ENCODE data around the gene GNPTAB. TPM values are rescaled to one million over a fixed set of nuclear protein-coding genes. Genes with fewer than 3 reads are reported as not detected.
"Not testable (repeated sequence)": the region's sequence is repeated elsewhere in the genome, so short reads cannot be mapped to it uniquely, and the experiment has no call there.

GNPTAB gene
- total RNA-seq = 23.5 and 25.0 TPM in 2 replicates

DNA sequence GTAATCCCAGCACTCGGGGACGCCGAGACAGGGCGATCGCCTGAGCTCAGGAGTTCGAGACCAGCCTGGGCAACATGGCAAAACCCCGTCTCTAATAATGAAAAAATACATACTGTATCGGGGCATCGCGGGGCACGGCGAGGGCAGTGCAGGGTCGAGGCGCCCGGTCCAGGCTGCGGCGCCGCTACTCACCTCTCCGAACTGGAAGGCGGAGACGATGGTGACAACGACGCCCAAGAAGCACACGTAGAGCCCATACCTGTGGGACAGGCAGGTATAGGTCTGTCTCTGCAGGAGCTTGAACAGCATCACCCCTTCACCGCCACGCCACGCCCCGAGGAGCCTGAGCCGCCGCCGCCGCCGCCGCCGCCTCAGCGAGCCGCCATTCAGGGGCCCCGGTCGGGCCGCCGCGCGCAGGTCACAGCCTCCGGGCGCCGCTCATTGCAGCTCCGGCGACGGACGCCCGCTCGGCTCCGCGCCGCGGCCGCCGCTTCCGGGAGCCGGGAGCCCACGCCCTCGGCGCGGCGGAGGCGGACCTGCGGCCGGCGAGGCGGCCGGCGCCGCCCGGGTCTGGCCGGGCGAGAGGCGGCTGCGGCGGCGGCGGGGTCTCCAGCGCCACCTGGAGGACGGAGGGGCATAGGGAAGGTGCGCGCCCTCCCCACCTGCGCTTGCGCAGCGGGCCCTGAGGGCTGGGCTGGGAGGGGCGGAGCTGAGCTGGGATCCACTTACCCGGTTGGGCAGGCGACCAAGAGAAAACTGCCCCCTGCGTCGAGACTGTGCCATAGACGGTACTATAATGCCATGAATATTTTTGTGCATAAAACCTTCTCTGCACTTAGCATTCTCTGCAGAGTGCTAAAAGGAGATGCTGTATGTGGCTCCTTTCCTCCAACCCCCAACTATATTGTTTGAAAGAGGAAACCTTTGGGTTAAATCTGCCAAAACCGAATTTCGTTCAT is at the start of gene GNPTAB:
GNPTAB (minus strand) TSS at position 593 of the 959 bp plus-strand sequence; CDS start at position 309, 284 bp downstream.
- peak; percentile 96 to 97 for DNase-seq (ENCODE audit: low read depth in 2 of 2)

DNA sequence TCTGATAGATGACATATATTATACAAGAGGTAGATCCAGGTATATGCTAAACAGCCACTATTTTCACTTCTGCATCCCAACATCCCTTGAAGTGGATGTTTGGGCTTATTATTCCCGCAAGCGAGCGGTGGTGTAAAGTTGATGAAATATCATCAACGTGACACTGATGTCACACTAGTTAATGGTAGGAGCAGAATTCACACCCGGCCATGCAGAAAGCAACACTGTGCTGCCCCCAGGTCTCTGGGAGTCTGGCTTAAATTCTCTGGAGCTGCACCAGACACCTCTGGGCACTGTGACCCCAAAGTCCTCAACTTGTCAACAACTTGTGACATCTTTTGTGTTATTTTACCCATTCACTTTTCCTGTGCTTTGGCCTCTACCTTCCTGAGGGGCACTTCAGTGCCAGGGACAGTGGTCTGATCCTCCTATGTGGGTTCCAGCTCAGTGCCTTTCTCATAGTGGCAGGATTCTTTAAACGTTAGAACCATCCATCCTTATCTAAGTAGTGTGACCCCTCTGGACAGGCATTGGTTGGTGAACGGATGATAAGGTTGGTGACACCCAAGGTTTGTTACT is 47.6 kb upstream of the GNPTAB start:
- peak; percentile 38 to 49 for DNase-seq (ENCODE audit: low read depth in 2 of 2)

DNA sequence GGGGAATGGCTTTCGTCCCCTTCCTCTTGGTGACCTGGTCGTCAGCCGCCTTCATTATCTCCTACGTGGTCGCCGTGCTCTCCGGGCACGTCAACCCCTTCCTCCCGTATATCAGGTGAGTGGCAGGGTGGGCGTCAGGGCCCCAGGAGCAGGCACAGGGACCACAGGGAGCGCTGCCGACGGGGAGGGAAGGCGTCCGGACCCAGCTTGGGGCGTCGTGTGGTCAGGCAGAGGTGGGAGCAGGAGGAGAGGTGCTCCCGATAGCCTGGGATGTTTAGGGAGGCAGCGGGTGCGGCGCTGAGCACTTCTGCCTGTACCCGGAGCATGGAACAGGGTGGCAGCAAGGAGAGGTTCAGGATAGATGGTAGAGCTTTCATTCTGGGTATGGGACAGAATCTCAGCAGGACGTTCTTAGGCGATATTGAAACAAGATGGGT is 47.1 kb upstream of the GNPTAB start:
- peak in 1 of 2 donors; percentile 48 for DNase-seq (ENCODE audit: low read depth in 2 of 2)

DNA sequence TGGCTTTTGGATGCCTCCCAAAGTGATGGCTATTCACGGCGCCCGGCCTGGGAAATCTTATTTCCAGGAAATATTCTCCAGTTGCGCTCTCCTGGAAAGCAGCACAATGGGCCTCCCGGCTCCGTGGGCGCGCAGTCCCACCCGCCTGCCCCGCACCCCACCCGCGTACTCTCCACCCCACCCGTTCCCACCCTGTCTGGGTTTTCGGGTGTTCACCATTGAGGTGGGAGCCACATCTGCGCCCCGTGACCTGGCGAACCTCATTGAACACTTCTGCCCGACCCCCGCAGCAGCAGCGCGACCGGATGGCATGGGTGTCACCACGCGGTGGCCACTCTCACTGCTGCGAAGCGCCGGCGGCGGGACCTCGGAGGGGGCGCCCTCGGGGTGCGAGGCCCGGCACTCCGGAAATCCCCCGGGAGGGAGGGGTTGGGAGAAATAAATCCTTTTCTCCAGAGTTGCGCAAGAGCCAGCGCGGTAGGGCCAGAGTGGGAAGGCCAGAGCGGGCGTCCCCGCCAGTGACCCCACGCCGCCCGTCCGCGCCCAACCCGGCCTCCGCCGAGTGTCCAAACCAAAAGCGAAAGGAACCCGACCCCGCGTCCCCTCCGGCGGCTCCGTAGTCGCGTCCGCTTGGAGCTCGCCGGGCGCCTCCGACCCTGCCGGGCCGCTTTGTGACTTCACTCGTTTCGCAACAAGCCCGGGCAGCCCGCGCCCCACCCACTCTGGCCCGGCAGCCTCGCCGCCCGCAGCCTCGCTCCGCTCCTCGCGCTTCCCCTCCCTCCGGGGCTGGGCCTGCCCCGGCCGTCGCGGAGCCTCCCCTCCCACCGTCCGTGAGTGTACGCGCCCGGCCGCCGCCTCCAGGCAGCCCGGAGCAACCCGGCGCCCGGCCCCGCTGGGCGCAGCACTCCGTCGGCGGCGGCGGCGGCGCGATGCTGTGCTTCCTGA is 46.4 kb upstream of the GNPTAB start, which contains the start of gene DRAM1:
DRAM1 (plus strand) TSS at position 720 of the 945 bp plus-strand sequence; CDS start at position 930, 210 bp downstream.
- DNase-seq (ENCODE audit: low read depth in 2 of 2) = peak; percentile 93 to 94

DNA sequence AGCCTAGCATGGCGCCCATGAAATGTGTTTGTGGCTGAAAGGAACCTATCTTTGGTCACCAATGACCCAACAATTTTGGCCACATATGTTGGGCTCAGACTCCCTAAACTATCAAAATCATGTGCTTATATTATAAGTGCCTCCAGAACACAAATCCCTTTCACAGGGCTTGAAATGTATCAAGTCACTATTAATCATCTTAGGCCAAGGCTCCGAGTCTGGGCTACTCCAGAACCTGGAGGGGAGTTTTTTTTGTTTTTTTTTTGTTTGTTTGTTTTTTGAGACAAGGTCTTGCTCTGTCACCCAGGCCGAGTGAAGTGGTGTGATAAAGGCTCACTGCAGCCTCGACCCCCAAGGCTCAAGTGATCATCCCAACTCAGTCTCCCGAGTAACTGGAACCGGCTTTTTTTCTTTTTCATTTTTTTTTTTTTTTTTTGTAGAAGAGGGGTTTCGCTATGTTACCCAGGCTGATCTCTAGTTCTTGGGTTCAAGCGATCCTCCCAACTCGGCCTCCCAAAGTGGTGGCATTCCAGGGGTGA is 45.6 kb upstream of the GNPTAB start:
- DNase-seq (ENCODE audit: low read depth in 2 of 2) = peak in 1 of 2 donors; percentile 37

DNA sequence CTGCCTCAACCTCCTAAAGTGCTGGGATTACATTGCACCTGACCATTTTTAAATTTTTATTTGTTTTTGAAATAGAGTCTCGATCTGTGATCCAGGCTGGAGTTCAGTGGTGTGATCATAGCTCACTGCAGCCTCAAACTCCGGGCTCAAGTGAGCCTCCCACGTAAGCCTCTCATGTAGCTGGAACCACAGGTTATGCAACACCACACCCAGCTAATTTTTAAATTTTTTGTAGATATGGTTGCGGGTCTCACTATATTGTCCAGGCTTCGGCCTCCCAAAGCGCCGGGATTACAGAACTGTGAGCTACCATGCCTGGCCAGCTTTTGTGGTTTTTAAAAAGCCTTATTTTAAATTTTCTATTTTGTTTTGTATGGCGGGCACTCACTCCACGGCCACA is 44.4 kb upstream of the GNPTAB start:
- DNase-seq (ENCODE audit: low read depth in 2 of 2) = no peak

DNA sequence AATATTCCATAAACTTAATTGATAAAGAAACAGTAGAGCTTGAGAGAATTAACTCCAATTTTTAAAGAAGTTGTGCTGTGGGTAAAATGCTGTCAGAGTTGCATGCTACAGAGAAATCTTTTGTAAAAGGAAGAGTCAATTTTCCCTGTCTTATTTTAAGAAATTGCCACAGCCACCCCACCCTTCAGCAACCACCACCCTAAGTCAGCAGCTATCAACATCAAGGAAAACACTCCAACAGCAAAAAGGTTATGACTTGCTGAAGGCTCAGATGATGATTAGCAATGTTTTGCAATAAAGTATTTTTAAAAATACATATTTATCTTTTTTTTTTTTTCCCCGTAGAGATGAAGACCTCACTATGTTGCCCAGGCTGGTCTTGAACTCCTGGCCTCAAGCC is 40.2 kb upstream of the GNPTAB start:
- no peak for DNase-seq (ENCODE audit: low read depth in 2 of 2)

DNA sequence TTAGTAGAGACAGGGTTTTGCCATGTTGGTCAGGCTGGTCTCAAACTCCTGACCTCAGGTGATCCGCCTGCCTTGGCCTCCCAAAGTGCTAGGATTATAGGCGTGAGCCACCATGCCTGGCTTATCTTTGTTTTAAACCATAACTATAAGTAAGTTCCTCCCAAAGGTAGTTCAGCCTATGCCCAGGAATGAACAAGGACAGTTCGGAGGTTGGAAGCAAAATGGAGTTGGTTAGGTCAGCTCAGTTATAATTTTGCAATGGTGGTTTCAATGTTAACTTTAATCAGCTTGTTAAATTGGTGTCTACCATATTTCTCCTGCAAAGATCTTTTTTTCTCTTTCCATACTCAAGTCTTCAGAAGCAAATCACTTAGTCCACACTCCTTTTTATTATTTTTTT is 36.9 kb upstream of the GNPTAB start:
- not testable (repeated sequence) for DNase-seq (ENCODE audit: low read depth in 2 of 2)

DNA sequence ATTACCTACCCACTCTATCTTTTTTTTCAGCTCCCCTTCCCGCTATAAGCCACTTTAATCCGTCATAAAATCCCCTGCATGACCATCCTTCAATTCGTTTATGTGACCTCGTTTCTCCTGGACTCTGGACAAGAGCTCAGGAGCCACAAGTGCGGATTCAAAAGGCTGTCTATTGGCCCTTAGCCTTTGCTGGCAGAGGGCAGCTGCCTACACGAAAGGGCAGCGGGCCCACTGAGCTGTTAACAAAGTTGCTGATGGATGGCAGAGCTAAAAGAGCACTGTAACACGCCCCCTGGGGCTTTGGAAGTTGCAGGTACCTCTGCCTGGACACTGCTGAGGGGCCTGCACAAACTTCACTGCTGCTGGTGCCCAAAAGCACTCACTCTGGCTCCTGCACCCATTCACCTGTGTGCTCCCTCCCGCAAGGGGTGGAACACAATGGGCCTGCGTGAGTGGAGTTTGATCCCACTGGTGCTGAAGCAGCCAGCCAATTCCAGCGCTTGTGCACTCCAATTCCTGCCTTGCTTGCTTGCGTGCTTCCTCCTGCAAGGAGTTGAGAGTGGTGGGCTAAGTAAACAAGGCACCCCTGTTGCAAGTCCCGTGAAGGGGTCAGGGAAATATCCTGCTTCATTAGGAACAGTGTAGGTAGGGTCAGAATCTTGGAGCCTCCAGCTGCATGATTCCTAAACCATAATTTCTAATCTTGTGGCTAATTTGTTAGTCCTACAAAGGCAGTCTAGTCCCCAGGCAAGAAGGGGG is 36.0 kb upstream of the GNPTAB start:
- no peak for DNase-seq (ENCODE audit: low read depth in 2 of 2)

DNA sequence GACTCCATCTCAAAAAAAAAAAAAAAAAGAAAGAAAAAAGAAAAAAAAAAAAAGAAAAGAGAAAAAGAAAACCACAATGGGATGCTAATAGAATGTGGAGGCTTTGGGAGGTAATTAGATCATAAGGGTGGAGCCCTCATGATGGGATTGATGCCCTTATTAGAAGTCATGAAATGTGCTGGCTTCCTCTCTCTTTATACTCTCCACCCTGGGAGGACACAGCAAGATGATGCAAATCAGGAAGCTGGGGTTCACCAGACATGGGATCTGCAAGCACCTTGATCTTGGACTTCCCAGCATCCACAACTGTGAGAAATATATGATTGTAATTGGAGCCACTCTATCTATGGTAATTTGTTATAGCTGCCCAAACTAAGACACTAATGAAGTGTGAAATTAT is 33.2 kb upstream of the GNPTAB start:
- peak in 1 of 2 donors; percentile 14 for DNase-seq (ENCODE audit: low read depth in 2 of 2)

DNA sequence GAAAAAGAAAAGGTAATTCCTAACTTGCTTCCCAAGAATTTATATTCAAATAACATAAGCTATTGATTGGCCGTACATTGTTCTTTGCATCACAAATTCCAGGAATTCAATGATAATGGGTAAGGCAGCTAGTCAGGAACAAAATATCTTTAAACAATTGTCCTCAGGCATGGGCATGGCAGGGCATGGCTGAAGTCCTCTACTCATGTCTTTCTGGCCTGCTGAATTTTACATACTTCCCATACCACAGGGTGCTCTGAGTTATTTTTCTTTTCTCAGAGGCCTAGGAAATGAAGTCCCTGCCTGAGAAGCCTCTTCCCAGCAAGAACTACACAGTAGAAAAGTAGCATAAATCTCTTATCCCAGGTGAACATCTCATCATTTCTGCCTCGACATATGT is 31.5 kb upstream of the GNPTAB start:
- no peak for DNase-seq (ENCODE audit: low read depth in 2 of 2)

DNA sequence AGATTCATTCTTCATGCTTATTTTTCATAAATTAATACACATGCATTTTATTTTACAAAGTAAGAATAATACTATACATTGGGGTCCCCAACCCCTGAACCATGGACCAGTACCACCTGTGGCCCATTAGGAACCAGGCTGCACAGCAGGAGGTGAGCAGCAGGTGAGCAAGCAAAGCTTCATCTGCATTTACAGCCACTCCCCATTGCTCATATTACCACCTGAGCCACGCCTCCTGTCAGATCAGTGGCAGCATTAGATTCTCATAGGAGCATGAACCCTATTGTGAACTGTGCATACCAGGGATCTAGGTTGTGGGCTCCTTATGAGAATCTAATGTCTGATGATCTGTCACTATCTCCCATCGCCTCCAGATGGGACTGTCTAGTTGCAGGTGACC is 30.9 kb upstream of the GNPTAB start:
- DNase-seq (ENCODE audit: low read depth in 2 of 2) = not testable (repeated sequence)

DNA sequence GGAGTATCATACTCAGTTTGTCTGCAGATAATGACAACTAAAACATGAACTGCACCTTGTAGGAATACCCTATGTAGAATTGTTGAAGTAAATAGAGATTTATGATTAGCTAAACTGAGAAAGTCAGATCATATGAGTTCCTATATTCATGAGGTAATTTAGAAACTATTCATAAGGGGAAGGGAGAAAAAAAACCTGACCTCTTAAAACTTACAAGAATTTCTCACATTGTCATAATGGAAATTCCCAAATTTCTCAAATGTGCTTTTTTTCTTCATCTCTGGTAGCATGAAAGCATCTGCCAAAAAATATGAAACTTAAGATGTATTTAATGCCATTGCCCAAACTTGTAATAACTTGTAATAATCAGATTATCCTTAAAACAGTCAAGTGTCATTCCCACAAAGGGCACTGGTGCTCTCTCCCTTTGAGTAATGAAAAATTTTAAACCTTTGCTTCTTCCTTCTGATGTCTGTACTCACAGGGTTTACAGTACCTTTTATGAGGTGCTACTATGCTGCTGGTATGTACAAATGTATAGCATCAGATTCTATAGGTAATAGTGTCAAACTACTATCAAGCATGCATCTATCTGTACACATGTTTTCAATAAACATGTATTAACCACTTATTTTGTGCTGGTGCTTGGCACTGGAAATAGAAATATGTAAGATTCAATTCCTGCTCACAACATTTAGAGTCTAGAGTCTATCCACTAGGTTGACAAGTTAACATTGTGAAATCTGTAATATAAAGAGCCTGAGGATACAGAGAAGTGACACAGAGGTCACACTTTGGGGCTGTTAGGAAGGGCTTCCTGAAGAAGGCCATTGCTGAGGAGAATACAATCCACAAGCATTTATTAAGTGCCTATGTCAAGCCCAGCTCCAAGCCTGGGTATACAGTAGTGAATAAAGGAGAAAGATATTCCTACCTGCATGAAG is 29.2 kb upstream of the GNPTAB start:
- DNase-seq (ENCODE audit: low read depth in 2 of 2) = peak in 1 of 2 donors; percentile 39

DNA sequence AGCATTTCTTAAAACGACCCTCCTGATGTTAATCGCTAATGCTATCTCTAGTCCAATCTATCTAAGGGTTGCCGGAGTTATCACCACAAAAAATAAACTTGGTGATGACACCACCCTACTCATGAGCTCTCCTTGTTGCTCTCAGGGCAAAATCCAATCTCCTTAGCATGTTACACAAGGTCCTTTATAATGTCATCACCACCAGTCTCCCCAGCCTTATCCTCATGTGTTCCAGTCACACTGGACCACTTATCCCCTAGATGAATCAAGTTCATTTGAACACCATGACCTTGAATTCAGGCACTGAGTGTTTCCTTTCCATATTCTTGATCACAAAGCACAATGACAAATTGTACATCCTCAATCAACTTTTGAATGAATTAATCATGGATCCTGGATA is 27.6 kb upstream of the GNPTAB start:
- no peak for DNase-seq (ENCODE audit: low read depth in 2 of 2)

DNA sequence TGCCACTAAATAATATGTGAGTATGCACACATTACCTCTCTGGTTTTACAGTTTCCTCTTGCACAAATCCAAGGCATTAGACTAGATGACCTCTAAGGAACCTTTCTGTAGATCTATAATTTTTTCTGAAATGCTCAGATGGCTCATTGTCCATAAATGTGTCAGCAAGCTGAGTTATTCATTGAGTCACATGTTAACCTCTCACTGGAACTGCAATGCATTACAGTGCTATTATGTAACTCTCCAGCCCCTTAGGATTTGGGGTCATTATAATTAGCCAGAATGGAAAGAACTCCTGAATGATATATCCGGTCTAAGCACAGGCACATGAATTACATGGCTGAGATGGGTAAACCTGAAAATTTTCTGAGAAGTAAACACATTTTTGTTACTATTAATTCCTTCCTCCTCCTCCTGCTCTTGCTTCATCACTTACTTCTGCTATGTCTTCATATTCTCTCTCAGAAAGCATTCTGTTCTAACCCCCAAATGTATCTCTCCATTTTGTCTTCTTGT is 26.3 kb upstream of the GNPTAB start:
- peak; percentile 60 to 73 for DNase-seq (ENCODE audit: low read depth in 2 of 2)

DNA sequence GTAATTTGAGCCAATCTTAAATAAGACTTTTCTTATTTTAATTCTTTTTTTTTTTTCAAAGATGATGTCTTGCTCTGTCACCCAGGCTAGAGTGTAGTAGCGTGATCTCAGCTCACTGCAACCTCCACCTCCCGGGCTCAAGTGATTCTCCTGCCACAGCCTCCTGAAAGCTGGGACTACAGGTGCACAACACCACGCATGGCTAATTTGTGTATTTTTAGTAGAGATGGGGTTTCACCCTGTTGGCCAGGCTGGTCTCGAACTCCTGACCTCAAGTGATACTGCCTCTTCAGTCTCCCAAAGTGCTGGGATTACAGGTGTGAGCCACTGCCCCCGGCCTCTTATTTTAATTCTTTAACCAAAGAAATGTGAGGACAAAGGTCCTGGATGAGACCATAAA is 25.9 kb upstream of the GNPTAB start:
- DNase-seq (ENCODE audit: low read depth in 2 of 2) = not testable (repeated sequence)

DNA sequence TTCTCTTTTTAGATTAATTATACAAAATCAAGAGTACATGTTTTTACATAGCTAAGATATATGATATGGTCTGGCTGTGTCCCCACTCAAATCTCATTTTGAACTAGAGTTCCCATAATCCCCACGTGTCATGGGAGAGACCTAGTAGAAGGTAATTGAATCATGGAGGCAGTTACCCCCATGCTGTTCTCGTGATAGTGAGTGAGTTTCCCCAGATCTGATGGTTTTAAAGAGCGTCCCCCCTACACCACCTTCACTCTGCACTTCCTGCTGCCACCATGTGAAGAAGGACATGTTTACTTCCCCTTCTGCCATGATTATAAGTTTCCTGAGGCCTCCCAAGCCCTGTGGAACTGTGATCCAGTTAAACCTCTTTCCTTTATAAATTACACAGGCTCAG is 25.2 kb upstream of the GNPTAB start:
- no peak for DNase-seq (ENCODE audit: low read depth in 2 of 2)

DNA sequence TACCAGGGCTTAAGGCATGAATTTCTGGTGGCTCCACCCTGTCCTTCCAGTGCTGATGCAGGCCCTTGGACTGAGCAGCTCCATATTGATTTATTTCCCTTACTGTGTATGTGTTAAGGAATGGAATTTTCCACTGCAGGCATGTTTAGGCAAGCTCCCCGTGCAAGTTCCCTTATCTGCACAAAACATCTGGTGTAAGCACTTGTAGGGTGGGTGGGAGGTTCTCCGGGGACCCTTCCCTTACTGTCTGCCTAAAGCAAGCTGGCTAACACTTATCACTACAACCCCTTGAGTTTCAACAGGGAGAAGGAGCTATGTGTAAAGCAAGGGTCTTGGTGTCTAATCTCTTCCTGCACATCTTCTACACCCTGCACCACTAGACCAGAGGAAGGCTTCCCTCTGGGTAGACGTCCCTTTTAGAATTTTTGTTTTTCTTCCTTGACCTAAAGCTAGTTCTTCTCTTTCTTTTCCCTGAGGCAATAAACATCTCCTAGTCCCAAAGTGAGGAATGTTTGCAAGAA is 24.7 kb upstream of the GNPTAB start:
- peak in 1 of 2 donors; percentile 18 for DNase-seq (ENCODE audit: low read depth in 2 of 2)

DNA sequence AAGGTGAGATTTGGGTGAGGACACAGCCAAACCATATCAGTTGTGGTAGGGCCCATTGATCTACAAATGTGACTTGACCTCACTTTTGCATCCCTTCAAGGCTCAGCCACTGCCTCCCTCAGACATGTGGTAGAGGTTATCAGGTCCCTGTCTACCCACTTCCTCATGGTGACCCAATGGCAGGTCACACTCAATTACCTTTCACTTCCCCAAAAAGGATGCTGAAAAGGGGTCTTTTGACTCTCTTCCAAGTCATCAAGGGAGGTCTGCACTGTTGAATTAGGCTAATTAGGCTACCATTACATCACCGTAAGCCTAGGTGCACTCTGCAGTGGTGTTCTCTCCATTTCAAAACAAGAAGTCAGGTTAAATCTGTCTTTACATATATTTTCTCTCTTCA is 24.0 kb upstream of the GNPTAB start:
- no peak for DNase-seq (ENCODE audit: low read depth in 2 of 2)

Data from lung microvascular endothelial cell (primary cell).